Lower lobe of right lung (tissue), 2 donors: ENCODE measurements around the gene SLIT3. TPM values are rescaled to one million over a fixed set of nuclear protein-coding genes. Genes with fewer than 3 reads are reported as not detected.

Experiments
- ATAC-seq, 2 donors: fragments of 200-7000 bp; cut with Tn5 transposase; one replicate each; pipeline ENCODE4 v1.9.1; 2020 to 2022; ENCODE audit warnings: mild to moderate bottlenecking in 2 of 2, moderate library complexity in 2 of 2
- DNase-seq: peaks from one replicate; pipeline ENCODE4 v3.0.0-alpha.2; 2020
- H3K27ac ChIP-seq: fragments of 200-600 bp; one replicate; pipeline ENCODE4 v1.8.0; 2022
- H3K27me3 ChIP-seq: fragments of 200-600 bp; one replicate; pipeline ENCODE4 v1.8.0; 2022; ENCODE audit warnings: low read depth
- H3K36me3 ChIP-seq: fragments of 200-600 bp; one replicate; pipeline ENCODE4 v1.8.0; 2022; ENCODE audit warnings: mild to moderate bottlenecking
- H3K4me1 ChIP-seq: fragments of 200-600 bp; one replicate; pipeline ENCODE4 v1.8.0; 2022
- H3K4me3 ChIP-seq: fragments of 200-600 bp; one replicate; pipeline ENCODE4 v1.8.0; 2022; ENCODE audit warnings: mild to moderate bottlenecking
- H3K9me3 ChIP-seq: fragments of 200-600 bp; one replicate; pipeline ENCODE4 v1.8.0; 2022
- CTCF ChIP-seq: fragments of 200-600 bp; IDR thresholded peaks from one replicate; pipeline ENCODE4 v1.8.0; 2022; ENCODE audit warnings: antibody characterized with exemption, mild to moderate bottlenecking
- intact Hi-C: fragments of 100-400 bp; cut with DNase I; formaldehyde crosslinking; loops from one replicate; pipeline ENCODE4 v1.11.0; 2022
- total RNA-seq: library from RNA; stranded (reverse); fragmentation: NEBNext Ultra II Directional; extraction: Animal tissue kit (Norgen Biotek cat#: 25700); gene quantifications from one replicate; pipeline ENCODE4 v1.2.1, GENCODE V29; 2021
- donor health status: DM: no; HTN: yes; CAD: no; lungs with severe emphysema.

The SLIT3 gene
- total RNA-seq, 1 donor from 2014 or later = 48.6 TPM

GRCh38 chr5:169002953-169003555 lies 297.9 kb downstream of the SLIT3 start:
- ATAC-seq (no peak), DNase-seq (no peak)
- Histone ChIP-seq H3K9me3 (no peaks in the 10 kb centered on the region), H3K4me3 (no peak overlapping the region), H3K36me3 (no peaks in the 10 kb centered on the region), H3K27ac (no peak overlapping the region), H3K4me1 (no peaks in the 10 kb centered on the region), H3K27me3 (no peaks in the 10 kb centered on the region)
- TF ChIP-seq CTCF = no peak
- intact Hi-C loops = no loop called here

DNA sequence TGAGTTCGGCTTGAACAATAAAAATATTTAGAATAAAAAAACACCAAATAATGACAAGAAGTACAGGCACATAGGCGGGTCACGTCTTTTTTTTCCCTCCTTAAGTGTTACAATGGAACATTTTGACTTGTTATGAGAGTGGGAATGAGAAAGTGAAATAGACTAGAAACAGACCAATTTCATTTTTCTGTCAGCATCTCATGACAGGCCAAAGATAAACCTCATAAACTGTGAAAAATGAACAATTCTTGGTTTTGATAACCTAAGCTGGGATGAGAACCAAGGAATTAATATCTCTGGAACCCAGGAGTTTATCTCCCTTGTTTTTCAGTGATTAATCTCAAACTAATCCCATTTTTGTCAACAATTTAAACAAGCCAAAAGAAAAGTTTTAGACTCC lies 299.5 kb downstream of the SLIT3 start:
- Histone ChIP-seq H3K36me3 (no peaks in the 10 kb centered on the region), H3K4me3 (no peak overlapping the region), H3K9me3 (no peaks in the 10 kb centered on the region), H3K4me1 (no peaks in the 10 kb centered on the region), H3K27me3 (no peaks in the 10 kb centered on the region), H3K27ac (no peak overlapping the region)
- intact Hi-C loops = no loop called here
- DNase-seq (no peak), ATAC-seq (no peak)
- TF ChIP-seq CTCF = no peak

DNA sequence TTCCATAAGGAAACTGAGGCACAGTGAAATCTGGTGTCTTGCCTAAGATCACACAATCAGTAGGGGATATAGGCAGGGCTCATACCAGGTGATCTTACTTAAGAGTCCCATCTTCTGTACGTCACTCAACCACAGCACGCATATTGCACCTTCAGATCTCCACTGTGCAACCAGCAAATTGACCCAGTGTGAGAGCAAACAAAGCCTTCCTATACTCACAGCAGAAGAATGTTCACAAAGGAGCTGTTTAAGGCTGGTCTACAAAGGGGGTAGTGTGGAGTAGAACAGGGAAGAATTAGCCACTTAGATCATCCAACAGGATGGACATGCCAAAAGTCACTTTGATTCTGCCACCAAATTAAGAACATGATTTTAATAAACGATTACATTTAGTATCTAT lies 305.9 kb downstream of the SLIT3 start:
- ATAC-seq (no peak), DNase-seq (no peak)
- intact Hi-C loops = no loop called here
- no peak overlapping the region for H3K4me3 ChIP-seq
- no peak overlapping the region for H3K27ac ChIP-seq
- H3K4me1 ChIP-seq = peaks cover 10% of the 10 kb centered on the region
- H3K9me3 ChIP-seq = no peaks in the 10 kb centered on the region
- H3K36me3 ChIP-seq = no peaks in the 10 kb centered on the region
- peaks cover 4% of the 10 kb centered on the region for H3K27me3 ChIP-seq
- TF ChIP-seq CTCF = no peak

DNA sequence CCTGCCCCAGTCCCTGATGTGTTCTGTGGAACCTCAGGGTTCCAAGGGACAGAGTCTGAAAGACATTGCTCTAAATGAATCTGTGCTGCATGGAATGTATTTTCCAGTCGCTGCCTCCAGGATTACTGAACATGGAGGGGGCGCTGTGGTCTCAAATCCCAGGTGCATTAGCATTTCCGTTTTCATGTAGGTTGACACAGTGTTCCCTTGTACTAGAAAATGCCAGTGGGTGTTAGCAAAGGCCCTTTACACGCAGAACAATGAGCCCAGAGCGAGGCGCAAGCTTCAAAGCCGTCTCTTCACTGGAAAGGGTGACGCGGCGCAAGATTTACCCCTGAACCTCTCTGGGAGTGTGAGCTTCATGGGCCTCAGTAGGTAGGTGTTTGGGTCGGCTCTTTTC lies 308.3 kb downstream of the SLIT3 start:
- ATAC-seq (no peak), DNase-seq (no peak)
- Histone ChIP-seq H3K36me3 (no peaks in the 10 kb centered on the region), H3K27me3 (peaks cover 17% of the 10 kb centered on the region), H3K9me3 (no peaks in the 10 kb centered on the region), H3K4me3 (no peak overlapping the region), H3K27ac (no peak overlapping the region), H3K4me1 (peaks cover 13% of the 10 kb centered on the region)
- no peak for TF ChIP-seq CTCF
- intact Hi-C loops = no loop called here

- Histone ChIP-seq H3K27ac (no peak overlapping the region), H3K27me3 (peaks cover 17% of the 10 kb centered on the region), H3K9me3 (no peaks in the 10 kb centered on the region), H3K4me1 (peaks cover 16% of the 10 kb centered on the region), H3K4me3 (no peak overlapping the region), H3K36me3 (no peaks in the 10 kb centered on the region)
- DNase-seq (no peak), ATAC-seq (no peak)
- intact Hi-C loops = no loop called here
- TF ChIP-seq CTCF = no peak
Measured at GRCh38 chr5:168992016-168992415, 308.9 kb downstream of the SLIT3 start.

GRCh38 chr5:168991311-168991710 lies 309.6 kb downstream of the SLIT3 start:
- H3K36me3 ChIP-seq = no peaks in the 10 kb centered on the region
- H3K27ac ChIP-seq = no peak overlapping the region
- H3K27me3 ChIP-seq = peaks cover 17% of the 10 kb centered on the region
- peaks cover 16% of the 10 kb centered on the region for H3K4me1 ChIP-seq
- H3K4me3 ChIP-seq = no peak overlapping the region
- TF ChIP-seq CTCF = no peak
- DNase-seq (no peak), ATAC-seq (no peak)
- intact Hi-C loops = no loop called here
- H3K9me3 ChIP-seq = no peaks in the 10 kb centered on the region
